OCI-LY7 (cell line): ENCODE measurements around the gene SLC66A2. TPM values are rescaled to one million over a fixed set of nuclear protein-coding genes. Genes with fewer than 3 reads are reported as not detected.

Source experiments
- BruUV-seq: library from RNA; stranded (reverse); fragments of 400-500 nt; replicated peaks from 2 replicates; lab custom pipeline; 2021; lab: Mats Ljungman, UMichigan
- CTCF ChIA-PET: fragments of 300-600 bp; sonication (Branson Sonifier 250); formaldehyde crosslinking; loops from one replicate; lab custom pipeline; 2022; ENCODE audit warnings: antibody characterized with exemption; ENCODE audit not compliant: unreplicated experiment; lab: Charles Lee
- POLR2A ChIA-PET: fragments of 300-600 bp; sonication (Branson Sonifier 250); formaldehyde crosslinking; loops from one replicate; lab custom pipeline; 2022; ENCODE audit warnings: antibody characterized with exemption; lab: Charles Lee
- DNase-seq: peaks from one replicate; pipeline ENCODE4 v3.0.0-alpha.2; 2015; ENCODE audit warnings: low spot score
- H2AFZ ChIP-seq: fragments of 200-600 bp; sonication (generic), shearing (Covaris generic); 2 replicates; pipeline ENCODE4 v1.6.1; 2014; ENCODE audit warnings: mild to moderate bottlenecking, antibody characterized with exemption, low read length, moderate library complexity
- H3K27ac ChIP-seq: fragments of 200-600 bp; sonication (generic); 2 replicates; pipeline ENCODE4 v1.5.1; 2014; ENCODE audit warnings: mixed run types, low read depth, mild to moderate bottlenecking, moderate library complexity, low read length, inconsistent platforms; ENCODE audit not compliant: poor library complexity, severe bottlenecking
- H3K36me3 ChIP-seq: fragments of 200-600 bp; sonication (generic); 2 replicates; pipeline ENCODE4 v1.6.1; 2014; ENCODE audit warnings: mild to moderate bottlenecking, antibody characterized with exemption, low read length, moderate library complexity, mixed read lengths; ENCODE audit not compliant: insufficient read depth
- H3K4me1 ChIP-seq: fragments of 200-600 bp; sonication (generic); 2 replicates; pipeline ENCODE4 v1.5.1; 2014; ENCODE audit warnings: mild to moderate bottlenecking, low read length; ENCODE audit not compliant: insufficient read depth, poor library complexity, severe bottlenecking
- H3K4me2 ChIP-seq: fragments of 200-600 bp; sonication (generic); 2 replicates; pipeline ENCODE4 v1.6.1; 2014; ENCODE audit warnings: mild to moderate bottlenecking, low read length
- H3K4me3 ChIP-seq: fragments of 200-600 bp; sonication (generic); 2 replicates; pipeline ENCODE4 v1.5.1; 2014; ENCODE audit warnings: mild to moderate bottlenecking, low read depth, low read length; ENCODE audit not compliant: poor library complexity, severe bottlenecking
- H3K79me2 ChIP-seq: fragments of 200-600 bp; sonication (generic); 2 replicates; pipeline ENCODE4 v1.6.1; 2016; ENCODE audit warnings: low read depth, mild to moderate bottlenecking, low read length, moderate library complexity, mixed read lengths; ENCODE audit not compliant: insufficient read depth
- H3K9me2 ChIP-seq: fragments of 200-600 bp; sonication (generic); 2 replicates; pipeline ENCODE4 v1.6.1; 2016; ENCODE audit warnings: mild to moderate bottlenecking, low read length, mixed read lengths; ENCODE audit not compliant: insufficient read depth
- H3K9me3 ChIP-seq: fragments of 200-600 bp; sonication (generic); 2 replicates; pipeline ENCODE4 v1.6.1; 2014; ENCODE audit warnings: mild to moderate bottlenecking, mixed run types, low read length, mixed read lengths
- H4K20me1 ChIP-seq: fragments of 200-600 bp; sonication (generic); 2 replicates; pipeline ENCODE4 v1.6.1; 2014; ENCODE audit warnings: mild to moderate bottlenecking, antibody characterized with exemption, low read length, moderate library complexity, mixed read lengths; ENCODE audit not compliant: insufficient read depth
- CTCF ChIP-seq: fragments of 200-600 bp; sonication (generic); conservative IDR thresholded peaks from 2 replicates; pipeline ENCODE4 v1.5.1; 2014; ENCODE audit warnings: mild to moderate bottlenecking, antibody characterized with exemption, low read length, moderate library complexity, mixed read lengths
- EZH2phosphoT487 ChIP-seq: fragments of 200-600 bp; sonication (generic); IDR thresholded peaks from 2 replicates; pipeline ENCODE4 v1.6.1; 2018; ENCODE audit warnings: low read depth, borderline replicate concordance, mild to moderate bottlenecking, mixed run types, antibody characterized with exemption, low read length, moderate library complexity, mixed read lengths
- intact Hi-C: fragments of 100-400 bp; cut with micrococcal nuclease; formaldehyde crosslinking; loops from one replicate; pipeline ENCODE4 v1.10.0; 2022; ENCODE audit not compliant: unreplicated experiment
- total RNA-seq, 2 experiments: library from RNA; depleted of rRNA in 1 of 2; stranded (reverse); fragments of >200 nt in 1 of 2; shearing (Covaris generic) in 1 of 2; gene quantifications; 2 replicates each; pipeline ENCODE4 v1.2.3, GENCODE V29; 2014 to 2022

The SLC66A2 gene
- total RNA-seq, 2 experiments from 2014 or later: 14.5 to 17.9 TPM

GRCh38 chr18:79948719-79949411, 2.6 kb downstream of the SLC66A2 start:
- intact Hi-C loops: loop anchor here (1.0 kb wide), 1 partner anchor 38 kb away; no protein-coding TSS in a partner anchor
- H3K27ac ChIP-seq: peak overlapping the region; percentile 76
- H3K9me2 ChIP-seq: no peaks in the 10 kb centered on the region
- peaks cover 3% of the 10 kb centered on the region; the same call in 1 of the 2 replicates for H3K36me3 ChIP-seq
- BruUV-seq: no TSS peak
- peaks cover 24% of the 10 kb centered on the region for H3K4me1 ChIP-seq
- no peaks in the 10 kb centered on the region for H3K9me3 ChIP-seq
- CTCF ChIA-PET: no interaction called here
- POLR2A ChIA-PET: no interaction called here
- no peak overlapping the region for H2AFZ ChIP-seq
- peaks cover 5% of the 10 kb centered on the region; the same call in 1 of the 2 replicates for H4K20me1 ChIP-seq
- no peak for DNase-seq
- peak overlapping the region; percentile 98; the same call in 1 of the 2 replicates for H3K4me2 ChIP-seq
- TF ChIP-seq CTCF (no peak), EZH2phosphoT487 (no peak)
- H3K4me3 ChIP-seq: no peak overlapping the region
- no peaks in the 10 kb centered on the region for H3K79me2 ChIP-seq

- ChIA-PET CTCF (no interaction called here), POLR2A (no interaction called here)
- H3K27ac ChIP-seq: no peak overlapping the region
- H4K20me1 ChIP-seq: peaks cover 5% of the 10 kb centered on the region; the same call in 1 of the 2 replicates
- no peak for TF ChIP-seq EZH2phosphoT487
- TF ChIP-seq CTCF: no peak
- H3K36me3 ChIP-seq: peaks cover 3% of the 10 kb centered on the region; the same call in 1 of the 2 replicates
- peaks cover 24% of the 10 kb centered on the region for H3K4me1 ChIP-seq
- intact Hi-C loops: no loop called here
- no peak overlapping the region for H3K4me3 ChIP-seq
- no peaks in the 10 kb centered on the region for H3K9me2 ChIP-seq
- H3K79me2 ChIP-seq: no peaks in the 10 kb centered on the region
- no TSS peak for BruUV-seq
- no peak overlapping the region for H2AFZ ChIP-seq
- no peak overlapping the region for H3K4me2 ChIP-seq
- DNase-seq: no peak
- H3K9me3 ChIP-seq: no peaks in the 10 kb centered on the region
These were observed 3.4 kb downstream of the SLC66A2 start for GRCh38 chr18:79947881-79948610.
